OCI-LY3 (cell line): ENCODE data around the gene TBC1D8.

Experiments used
- CTCF ChIP-seq: fragments of 200-600, 300-600 bp; sonication (generic); IDR thresholded peaks from 2 replicates; pipeline ENCODE4 v1.5.1; 2014; ENCODE audit warnings: antibody characterized with exemption, low read length, low read depth
- EZH2phosphoT487 ChIP-seq: fragments of 200-600 bp; shearing (Covaris generic); IDR thresholded peaks from 2 replicates; pipeline ENCODE4 v1.6.1; 2018; ENCODE audit warnings: antibody characterized with exemption, mixed run types, low read depth

- TF ChIP-seq CTCF (no peak), EZH2phosphoT487 (no peak)
Observed at GRCh38 chr2:100990650-100991403, 160.4 kb downstream of the TBC1D8 start.
